SK-N-SH treated with all-trans-retinoic acid at 6 μM for 48 hours (cell line): Measurements from ENCODE around the gene CALR3.
"Not testable (repeated sequence)": the region's sequence is repeated elsewhere in the genome, so short reads cannot be mapped to it uniquely, and the experiment has no call there.

ENCODE experiments used
- ATAC-seq: fragments of 200-7000 bp; cut with Tn5 transposase; 3 replicates; pipeline ENCODE4 v1.9.1; 2020; ENCODE audit warnings: mild to moderate bottlenecking, moderate library complexity
- ARNTL ChIP-seq: fragments of 450-650 bp; formaldehyde crosslinking; IDR thresholded peaks from 2 replicates; pipeline ENCODE4 v1.5.0; 2020; ENCODE audit warnings: low read depth, mild to moderate bottlenecking, moderate library complexity, borderline replicate concordance
- BACH2 ChIP-seq: fragments of 250-450 bp; sonication (Bioruptor Pico); IDR thresholded peaks from 2 replicates; pipeline ENCODE4 v1.9.0; 2021; ENCODE audit warnings: mild to moderate bottlenecking, borderline replicate concordance
- CREB5 ChIP-seq: fragments of 250-450 bp; sonication (Bioruptor Pico); IDR thresholded peaks from 2 replicates; pipeline ENCODE4 v1.5.1; 2020; ENCODE audit warnings: low read depth, mild to moderate bottlenecking, moderate library complexity
- CSDC2 ChIP-seq: fragments of 250-450 bp; sonication (Bioruptor Pico); IDR thresholded peaks from 2 replicates; pipeline ENCODE4 v1.5.0; 2020; ENCODE audit warnings: mild to moderate bottlenecking, moderate library complexity
- CSRNP3 ChIP-seq: fragments of 250-450 bp; sonication (Bioruptor Pico); IDR thresholded peaks from 2 replicates; pipeline ENCODE4 v1.5.1; 2021; ENCODE audit warnings: mild to moderate bottlenecking, moderate library complexity
- ESRRG ChIP-seq: fragments of 250-450 bp; sonication (Bioruptor Pico); IDR thresholded peaks from 2 replicates; pipeline ENCODE4 v1.6.1; 2021; ENCODE audit warnings: mild to moderate bottlenecking
- GLIS3 ChIP-seq: fragments of 250-450 bp; sonication (Bioruptor Pico); IDR thresholded peaks from 2 replicates; pipeline ENCODE4 v1.5.0; 2020; ENCODE audit warnings: mild to moderate bottlenecking, moderate library complexity
- ISL1 ChIP-seq: fragments of 250-450 bp; sonication (Bioruptor Pico); IDR thresholded peaks from 2 replicates; pipeline ENCODE4 v2.1.2; 2022; ENCODE audit warnings: mild to moderate bottlenecking, moderate library complexity
- OSR1 ChIP-seq: fragments of 250-450 bp; sonication (Bioruptor Pico); IDR thresholded peaks from 2 replicates; pipeline ENCODE4 v1.8.0; 2022; ENCODE audit warnings: moderate library complexity, mild to moderate bottlenecking, inconsistent platforms
- PATZ1 ChIP-seq: fragments of 250-450 bp; sonication (Bioruptor Pico); IDR thresholded peaks from 2 replicates; pipeline ENCODE4 v1.8.0; 2020; ENCODE audit warnings: mild to moderate bottlenecking, moderate library complexity, borderline replicate concordance
- PPARA ChIP-seq: fragments of 250-450 bp; sonication (Bioruptor Pico); IDR thresholded peaks from 2 replicates; pipeline ENCODE4 v1.5.0; 2020; ENCODE audit warnings: mild to moderate bottlenecking, borderline replicate concordance
- RARB ChIP-seq: fragments of 250-450 bp; sonication (Bioruptor Pico); IDR thresholded peaks from 2 replicates; pipeline ENCODE4 v1.8.0; 2021; ENCODE audit warnings: mild to moderate bottlenecking, moderate library complexity
- SNAI2 ChIP-seq: fragments of 250-450 bp; sonication (Bioruptor Pico); IDR thresholded peaks from 2 replicates; pipeline ENCODE4 v1.5.0; 2020; ENCODE audit warnings: mild to moderate bottlenecking, moderate library complexity
- TCF4 ChIP-seq: fragments of 250-450 bp; sonication (Bioruptor Pico); IDR thresholded peaks from 2 replicates; pipeline ENCODE4 v1.8.0; 2021; ENCODE audit warnings: mild to moderate bottlenecking, moderate library complexity, borderline replicate concordance
- TOX ChIP-seq: fragments of 250-450 bp; sonication (Bioruptor Pico); IDR thresholded peaks from 2 replicates; pipeline ENCODE4 v1.8.0; 2021; ENCODE audit warnings: mild to moderate bottlenecking, moderate library complexity, borderline replicate concordance
- TSHZ2 ChIP-seq: fragments of 250-450 bp; sonication (Bioruptor Pico); IDR thresholded peaks from 2 replicates; pipeline ENCODE4 v1.5.0; 2020; ENCODE audit warnings: mild to moderate bottlenecking, moderate library complexity
- ZC3H10 ChIP-seq: fragments of 250-450 bp; sonication (Bioruptor Pico); IDR thresholded peaks from 2 replicates; pipeline ENCODE4 v1.5.1; 2021; ENCODE audit warnings: mild to moderate bottlenecking, moderate library complexity
- ZFP3 ChIP-seq: fragments of 250-450 bp; sonication (Bioruptor Pico); IDR thresholded peaks from 2 replicates; pipeline ENCODE4 v1.5.0; 2020; ENCODE audit warnings: mild to moderate bottlenecking, moderate library complexity
- ZFP30 ChIP-seq: fragments of 450-650 bp; formaldehyde crosslinking; IDR thresholded peaks from 2 replicates; pipeline ENCODE4 v1.5.0; 2022; ENCODE audit warnings: mild to moderate bottlenecking, moderate library complexity
- ZNF565 ChIP-seq: fragments of 450-650 bp; formaldehyde crosslinking; conservative IDR thresholded peaks from 2 replicates; pipeline ENCODE4 v1.5.0; 2020; ENCODE audit warnings: low read depth, mild to moderate bottlenecking, moderate library complexity
- ZNF70 ChIP-seq: fragments of 450-650 bp; formaldehyde crosslinking; IDR thresholded peaks from 2 replicates; pipeline ENCODE4 v1.5.0; 2020; ENCODE audit warnings: mild to moderate bottlenecking, moderate library complexity
- ZNF8 ChIP-seq: fragments of 450-650 bp; formaldehyde crosslinking; IDR thresholded peaks from 2 replicates; pipeline ENCODE4 v1.5.0; 2020; ENCODE audit warnings: mild to moderate bottlenecking, moderate library complexity

The CALR3 gene

GRCh38 chr19:16449330-16449961 lies 46.5 kb downstream of the CALR3 start:
- ATAC-seq, result no peak
- TF ChIP-seq RARB (CRISPR knock-in tag), result no peak
- TF ChIP-seq CSDC2 (CRISPR knock-in tag), result no peak
- no peak for TF ChIP-seq CREB5 (CRISPR knock-in tag)
- no peak for TF ChIP-seq BACH2 (CRISPR knock-in tag)
- TF ChIP-seq GLIS3 (CRISPR knock-in tag), result no peak
- no peak for TF ChIP-seq PPARA (CRISPR knock-in tag)
- no peak for TF ChIP-seq TOX (CRISPR knock-in tag)
- no peak for TF ChIP-seq CSRNP3 (CRISPR knock-in tag)
- no peak for TF ChIP-seq PATZ1
- no peak for TF ChIP-seq ZNF8 (CRISPR knock-in tag)
- no peak for TF ChIP-seq ZNF565 (CRISPR knock-in tag)
- no peak for TF ChIP-seq ARNTL (CRISPR knock-in tag)

- not testable (repeated sequence) for ATAC-seq
Measured at GRCh38 chr19:16448872-16449271, 47.1 kb downstream of the CALR3 start.

- no peak for TF ChIP-seq ZFP3
- TF ChIP-seq ZNF70 (CRISPR knock-in tag), result no peak
- TF ChIP-seq SNAI2, result no peak
- no peak for TF ChIP-seq PATZ1
- no peak for TF ChIP-seq PPARA (CRISPR knock-in tag)
- TF ChIP-seq ZC3H10, result no peak
- TF ChIP-seq CSRNP3 (CRISPR knock-in tag), result no peak
- TF ChIP-seq TOX (CRISPR knock-in tag), result no peak
- TF ChIP-seq ZNF565 (CRISPR knock-in tag), result no peak
- no peak for TF ChIP-seq RARB (CRISPR knock-in tag)
- no peak for TF ChIP-seq OSR1 (CRISPR knock-in tag)
- TF ChIP-seq BACH2 (CRISPR knock-in tag), result no peak
- no peak for TF ChIP-seq TSHZ2 (CRISPR knock-in tag)
- no peak for TF ChIP-seq ZNF8 (CRISPR knock-in tag)
- TF ChIP-seq ISL1, result no peak
- no peak for TF ChIP-seq CSDC2 (CRISPR knock-in tag)
- TF ChIP-seq ESRRG (CRISPR knock-in tag), result no peak
- no peak for TF ChIP-seq CREB5 (CRISPR knock-in tag)
- TF ChIP-seq ZFP30 (CRISPR knock-in tag), result no peak
- TF ChIP-seq TCF4 (CRISPR knock-in tag), result no peak
- TF ChIP-seq, all 23 proteins: peak for 0
- ATAC-seq, result peak; percentile 38; the same call in 2 of the 3 replicates
Measured at GRCh38 chr19:16446724-16447368, 49.1 kb downstream of the CALR3 start.
